GM18858 (cell line): ENCODE results near the gene PAIP2.

Source experiments
- ATAC-seq: cut with Tn5 transposase; IDR thresholded peaks from one replicate; pipeline ENCODE4 v1.9.1; 2021; ENCODE audit not compliant: unreplicated experiment

The PAIP2 gene

GRCh38 chr5:139391570-139392323 lies 50.1 kb downstream of the PAIP2 start:
- no peak for ATAC-seq

- peak; percentile 9 for ATAC-seq
Observed at GRCh38 chr5:139392324-139392677, 50.6 kb downstream of the PAIP2 start.

GRCh38 chr5:139392678-139393496 lies 51.2 kb downstream of the PAIP2 start:
- ATAC-seq = peak; percentile 38

- ATAC-seq = no peak
Observed at GRCh38 chr5:139393497-139394122, 52.0 kb downstream of the PAIP2 start.

- no peak for ATAC-seq
Observed at GRCh38 chr5:139394123-139394653, 52.5 kb downstream of the PAIP2 start.

- ATAC-seq = no peak
Observed at GRCh38 chr5:139394654-139395566, 53.3 kb downstream of the PAIP2 start, which contains the start of gene PROB1. PROB1 (minus strand) TSS chr5:139395104; CDS start chr5:139395081, 23 bp downstream.

GRCh38 chr5:139395844-139396640 lies 54.4 kb downstream of the PAIP2 start:
- ATAC-seq = no peak

- ATAC-seq = no peak
Observed at GRCh38 chr5:139396691-139397090, 55.0 kb downstream of the PAIP2 start.

GRCh38 chr5:139397921-139398320 lies 56.3 kb downstream of the PAIP2 start:
- ATAC-seq = no peak

- ATAC-seq = peak; percentile 32
Observed at GRCh38 chr5:139399501-139400121, 58.0 kb downstream of the PAIP2 start.

GRCh38 chr5:139401546-139401945 lies 59.9 kb downstream of the PAIP2 start:
- ATAC-seq = no peak

GRCh38 chr5:139402561-139403158 lies 61.0 kb downstream of the PAIP2 start:
- no peak for ATAC-seq

GRCh38 chr5:139403418-139403786 lies 61.7 kb downstream of the PAIP2 start:
- ATAC-seq = no peak

- ATAC-seq = peak; percentile 59
Observed at GRCh38 chr5:139403787-139404483, 62.3 kb downstream of the PAIP2 start, which contains the start of gene SPATA24. SPATA24 (minus strand) TSS chr5:139404089; CDS start chr5:139404060, 29 bp downstream.

GRCh38 chr5:139404484-139404840 lies 62.8 kb downstream of the PAIP2 start:
- ATAC-seq = no peak

- no peak for ATAC-seq
Observed at GRCh38 chr5:139406963-139407362, 65.3 kb downstream of the PAIP2 start.

GRCh38 chr5:139407517-139407916 lies 65.9 kb downstream of the PAIP2 start:
- ATAC-seq = no peak

GRCh38 chr5:139408191-139408590 lies 66.5 kb downstream of the PAIP2 start:
- no peak for ATAC-seq
